GM12865 (cell line): Measurements from ENCODE around the gene P2RY12.

Experiments used
- DNase-seq: peaks from one replicate; pipeline ENCODE4 v3.0.0; 2010; ENCODE audit warnings: low read depth
- H3K4me3 ChIP-seq: 2 replicates; pipeline ENCODE4 v1.5.1; 2011; ENCODE audit warnings: mild to moderate bottlenecking, low read depth, low read length, control low read depth
- CTCF ChIP-seq: IDR thresholded peaks from 2 replicates; pipeline ENCODE4 v1.5.1; 2011; ENCODE audit warnings: low read length, control low read depth, low read depth, inconsistent platforms; ENCODE audit not compliant: insufficient read depth; ENCODE audit errors: missing control alignments

The P2RY12 gene

GRCh38 chr3:151307583-151308488 is 76.7 kb downstream of the P2RY12 start:
- no peak for DNase-seq
- H3K4me3 ChIP-seq, result no peak overlapping the region
- TF ChIP-seq CTCF, result no peak

GRCh38 chr3:151307131-151307530 is 77.4 kb downstream of the P2RY12 start:
- no peak for TF ChIP-seq CTCF
- H3K4me3 ChIP-seq, result no peak overlapping the region
- no peak for DNase-seq

GRCh38 chr3:151306168-151306810 is 78.3 kb downstream of the P2RY12 start:
- TF ChIP-seq CTCF, result no peak
- H3K4me3 ChIP-seq, result no peak overlapping the region
- DNase-seq, result no peak

- no peak overlapping the region for H3K4me3 ChIP-seq
- TF ChIP-seq CTCF, result no peak
- DNase-seq, result no peak
These were observed 78.8 kb downstream of the P2RY12 start for GRCh38 chr3:151305775-151306151.

- no peak for TF ChIP-seq CTCF
- DNase-seq, result no peak
- no peak overlapping the region for H3K4me3 ChIP-seq
These were observed 79.3 kb downstream of the P2RY12 start for GRCh38 chr3:151305060-151305774.

- H3K4me3 ChIP-seq, result no peak overlapping the region
- TF ChIP-seq CTCF, result no peak
These were observed 80.8 kb downstream of the P2RY12 start for GRCh38 chr3:151303751-151304150.

More at GRCh38 chr3:151303751-151304150, 80.8 kb downstream of the P2RY12 start:
- no peak for DNase-seq
